Measurements from ENCODE around the gene BRCC3.

BRCC3 gene

GRCh38 chrX:155115174-155115819, 44.0 kb downstream of the BRCC3 start:
- Histone ChIP-seq H3F3A (ENCODE audit: insufficient read depth, low read length) (no peaks in the 10 kb centered on the region), H3K27me3 (replicated peaks; ENCODE audit: insufficient read depth, low read length) (no peaks in the 10 kb centered on the region), H3K9me3 (replicated peaks; ENCODE audit: insufficient read depth, low read length) (no peaks in the 10 kb centered on the region), H3K9me2 (replicated peaks; ENCODE audit: insufficient read depth, low read length) (no peaks in the 10 kb centered on the region), H4K20me1 (ENCODE audit: insufficient read depth, low read length) (no peaks in the 10 kb centered on the region), H3K4me2 (ENCODE audit: low read depth, low read length) (no peak overlapping the region), H3K9ac (ENCODE audit: low read length) (no peak overlapping the region), H3K36me3 (replicated peaks; ENCODE audit: insufficient read depth, low read length) (no peaks in the 10 kb centered on the region; the same call in 1 of the 2 replicates), H3K27ac (ENCODE audit: low read length) (no peak overlapping the region), H3K4me1 (ENCODE audit: low read length) (no peaks in the 10 kb centered on the region), H2AFZ (ENCODE audit: low read length) (no peak overlapping the region), H3K4me3 (ENCODE audit: low read length) (no peak overlapping the region), H3K79me2 (ENCODE audit: low read length) (no peaks in the 10 kb centered on the region)
- TF ChIP-seq EZH2phosphoT487 (IDR thresholded peaks at IDR 0.05; ENCODE audit: low read length) (no peak), EZH2 (optimal IDR thresholded peaks at IDR 0.05; ENCODE audit: low read depth, low read length) (no peak)
- TF ChIP-seq, protein P1, sequence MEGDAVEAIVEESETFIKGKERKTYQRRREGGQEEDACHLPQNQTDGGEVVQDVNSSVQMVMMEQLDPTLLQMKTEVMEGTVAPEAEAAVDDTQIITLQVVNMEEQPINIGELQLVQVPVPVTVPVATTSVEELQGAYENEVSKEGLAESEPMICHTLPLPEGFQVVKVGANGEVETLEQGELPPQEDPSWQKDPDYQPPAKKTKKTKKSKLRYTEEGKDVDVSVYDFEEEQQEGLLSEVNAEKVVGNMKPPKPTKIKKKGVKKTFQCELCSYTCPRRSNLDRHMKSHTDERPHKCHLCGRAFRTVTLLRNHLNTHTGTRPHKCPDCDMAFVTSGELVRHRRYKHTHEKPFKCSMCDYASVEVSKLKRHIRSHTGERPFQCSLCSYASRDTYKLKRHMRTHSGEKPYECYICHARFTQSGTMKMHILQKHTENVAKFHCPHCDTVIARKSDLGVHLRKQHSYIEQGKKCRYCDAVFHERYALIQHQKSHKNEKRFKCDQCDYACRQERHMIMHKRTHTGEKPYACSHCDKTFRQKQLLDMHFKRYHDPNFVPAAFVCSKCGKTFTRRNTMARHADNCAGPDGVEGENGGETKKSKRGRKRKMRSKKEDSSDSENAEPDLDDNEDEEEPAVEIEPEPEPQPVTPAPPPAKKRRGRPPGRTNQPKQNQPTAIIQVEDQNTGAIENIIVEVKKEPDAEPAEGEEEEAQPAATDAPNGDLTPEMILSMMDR (IDR thresholded peaks at IDR 0.05; ENCODE audit: low read length): no peak
- no peak for DNase-seq

DNA sequence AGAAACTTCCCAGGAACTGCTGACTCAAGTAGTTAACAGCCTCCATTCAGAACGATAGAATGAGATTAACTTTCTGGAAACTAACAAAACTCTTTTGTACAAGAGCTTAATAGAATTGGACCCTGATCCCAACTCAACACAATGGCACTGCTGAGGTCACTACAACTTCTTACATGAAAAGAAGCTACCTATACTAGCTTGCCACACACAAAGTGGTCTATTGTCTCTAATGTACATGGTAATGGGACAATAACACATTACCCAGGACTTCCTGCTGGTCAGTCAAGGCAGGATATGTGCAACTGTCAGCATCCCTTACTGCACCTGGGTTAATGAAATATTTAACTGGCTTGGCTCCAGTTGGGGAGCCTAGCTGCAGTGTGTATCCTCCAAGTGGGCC, 56.2 kb downstream of the BRCC3 start:
- H3K4me1 ChIP-seq (ENCODE audit: low read length): no peaks in the 10 kb centered on the region
- TF ChIP-seq, protein P1 (IDR thresholded peaks at IDR 0.05; ENCODE audit: low read length): no peak
- no peak for TF ChIP-seq EZH2 (optimal IDR thresholded peaks at IDR 0.05; ENCODE audit: low read depth, low read length)
- no peak for TF ChIP-seq EZH2phosphoT487 (IDR thresholded peaks at IDR 0.05; ENCODE audit: low read length)
- no peaks in the 10 kb centered on the region for H3K27me3 ChIP-seq (replicated peaks; ENCODE audit: insufficient read depth, low read length)
- H3K27ac ChIP-seq (ENCODE audit: low read length): no peak overlapping the region
- no peaks in the 10 kb centered on the region for H3K79me2 ChIP-seq (ENCODE audit: low read length)
- no peak overlapping the region for H3K4me2 ChIP-seq (ENCODE audit: low read depth, low read length)
- H3K9ac ChIP-seq (ENCODE audit: low read length): no peak overlapping the region
- H3K9me2 ChIP-seq (replicated peaks; ENCODE audit: insufficient read depth, low read length): no peaks in the 10 kb centered on the region
- H3F3A ChIP-seq (ENCODE audit: insufficient read depth, low read length): no peaks in the 10 kb centered on the region
- no peaks in the 10 kb centered on the region for H4K20me1 ChIP-seq (ENCODE audit: insufficient read depth, low read length)
- H3K36me3 ChIP-seq (replicated peaks; ENCODE audit: insufficient read depth, low read length): no peaks in the 10 kb centered on the region
- no peak overlapping the region for H2AFZ ChIP-seq (ENCODE audit: low read length)
- H3K9me3 ChIP-seq (replicated peaks; ENCODE audit: insufficient read depth, low read length): no peaks in the 10 kb centered on the region
- no peak overlapping the region for H3K4me3 ChIP-seq (ENCODE audit: low read length)
- DNase-seq: no peak

- H3K4me1 ChIP-seq (ENCODE audit: low read length): no peaks in the 10 kb centered on the region
- no peak overlapping the region for H3K9ac ChIP-seq (ENCODE audit: low read length)
- no peaks in the 10 kb centered on the region for H3K36me3 ChIP-seq (replicated peaks; ENCODE audit: insufficient read depth, low read length)
- no peak overlapping the region for H3K27ac ChIP-seq (ENCODE audit: low read length)
- no peaks in the 10 kb centered on the region for H3K27me3 ChIP-seq (replicated peaks; ENCODE audit: insufficient read depth, low read length)
- no peak for TF ChIP-seq EZH2phosphoT487 (IDR thresholded peaks at IDR 0.05; ENCODE audit: low read length)
- H3K9me3 ChIP-seq (replicated peaks; ENCODE audit: insufficient read depth, low read length): no peaks in the 10 kb centered on the region
- H3K79me2 ChIP-seq (ENCODE audit: low read length): no peaks in the 10 kb centered on the region
- no peak overlapping the region for H3K4me3 ChIP-seq (ENCODE audit: low read length)
- H3F3A ChIP-seq (ENCODE audit: insufficient read depth, low read length): no peaks in the 10 kb centered on the region
- no peaks in the 10 kb centered on the region for H4K20me1 ChIP-seq (ENCODE audit: insufficient read depth, low read length)
- no peak overlapping the region for H2AFZ ChIP-seq (ENCODE audit: low read length)
- H3K4me2 ChIP-seq (ENCODE audit: low read depth, low read length): no peak overlapping the region
- no peak for DNase-seq
- H3K9me2 ChIP-seq (replicated peaks; ENCODE audit: insufficient read depth, low read length): no peaks in the 10 kb centered on the region
These were observed 56.6 kb downstream of the BRCC3 start for GRCh38 chrX:155127940-155128339.

- DNase-seq: no peak
- Histone ChIP-seq H3K4me3 (ENCODE audit: low read length) (no peak overlapping the region), H3K4me1 (ENCODE audit: low read length) (no peaks in the 10 kb centered on the region), H3K9ac (ENCODE audit: low read length) (no peak overlapping the region), H3K36me3 (replicated peaks; ENCODE audit: insufficient read depth, low read length) (no peaks in the 10 kb centered on the region), H4K20me1 (ENCODE audit: insufficient read depth, low read length) (no peaks in the 10 kb centered on the region), H3K27ac (ENCODE audit: low read length) (no peak overlapping the region), H3K9me2 (replicated peaks; ENCODE audit: insufficient read depth, low read length) (no peaks in the 10 kb centered on the region), H2AFZ (ENCODE audit: low read length) (no peak overlapping the region), H3F3A (ENCODE audit: insufficient read depth, low read length) (no peaks in the 10 kb centered on the region), H3K79me2 (ENCODE audit: low read length) (no peaks in the 10 kb centered on the region), H3K4me2 (ENCODE audit: low read depth, low read length) (no peak overlapping the region), H3K9me3 (replicated peaks; ENCODE audit: insufficient read depth, low read length) (no peaks in the 10 kb centered on the region), H3K27me3 (replicated peaks; ENCODE audit: insufficient read depth, low read length) (no peaks in the 10 kb centered on the region)
- TF ChIP-seq EZH2phosphoT487 (IDR thresholded peaks at IDR 0.05; ENCODE audit: low read length) (no peak), EZH2 (optimal IDR thresholded peaks at IDR 0.05; ENCODE audit: low read depth, low read length) (no peak)
- TF ChIP-seq, protein P1 (IDR thresholded peaks at IDR 0.05; ENCODE audit: low read length): no peak
These were observed 60.8 kb downstream of the BRCC3 start for GRCh38 chrX:155132110-155132509.

Measured in MM.1S (cell line).